Epidermal melanocyte (primary cell): Measurements from ENCODE around the gene CHRNA4.

ENCODE experiments used
- DNase-seq: peaks from one replicate; pipeline ENCODE4 v3.0.0; 2011; ENCODE audit warnings: low spot score; ENCODE audit not compliant: insufficient read length

Gene CHRNA4

GRCh38 chr20:63293871-63294535 is 67.1 kb downstream of the CHRNA4 start:
- DNase-seq = no peak

DNA sequence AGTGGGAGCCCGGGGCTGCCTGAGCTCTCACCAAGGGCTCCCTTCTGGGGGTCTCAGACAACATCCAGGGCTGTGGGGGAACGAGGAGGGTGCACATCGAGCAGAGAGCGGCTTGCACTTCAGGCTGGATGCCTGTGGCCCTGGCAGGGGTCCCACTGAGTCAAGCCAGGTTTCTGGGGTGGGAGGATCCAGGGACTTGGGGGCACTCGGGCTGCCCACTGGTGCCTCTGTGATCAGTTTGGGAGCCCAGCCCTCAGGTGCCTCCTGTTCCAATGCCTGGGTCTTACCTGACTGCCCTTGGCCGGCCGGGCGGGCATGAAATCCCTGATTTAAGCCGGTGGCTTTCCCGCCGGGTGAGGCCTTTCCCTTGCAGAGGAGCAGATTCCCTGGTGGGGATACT is 67.7 kb downstream of the CHRNA4 start:
- no peak for DNase-seq
